Mammary epithelial cell (primary cell): ENCODE data around the gene NISCH.

Source experiments
- CTCF ChIP-seq, 2 donors: IDR thresholded peaks in 1 of 2; conservative IDR thresholded peaks in 1 of 2; 2 replicates each; pipeline ENCODE4 v1.5.1; 2011 to 2012; ENCODE audit warnings: inconsistent platforms in 2 of 2, low read length in 2 of 2, mild to moderate bottlenecking in 2 of 2, control low read depth in 1 of 2, low read depth in 1 of 2; ENCODE audit not compliant: insufficient read depth in 1 of 2; ENCODE audit errors: extremely low read depth in 1 of 2
- EZH2 ChIP-seq: IDR thresholded peaks from 2 replicates; pipeline ENCODE4 v1.6.1; 2012; ENCODE audit warnings: low read length, inconsistent platforms, borderline replicate concordance

GRCh38 chr3:52468336-52468735 lies 12.9 kb downstream of the NISCH start:
- no peak for TF ChIP-seq CTCF (conservative IDR thresholded peaks at IDR 0.05 in 1 of 2, IDR thresholded peaks at IDR 0.05 in 1 of 2; ENCODE audit: extremely low read depth in 1 of 2, insufficient read depth in 1 of 2, low read depth in 1 of 2, low read length in 2 of 2)
- no peak for TF ChIP-seq EZH2
